K562 (cell line): ENCODE data around the gene OXSR1. TPM values are rescaled to one million over a fixed set of nuclear protein-coding genes. Genes with fewer than 3 reads are reported as not detected.

ENCODE experiments used
- ATAC-seq: fragments of 200-7000 bp; cut with Tn5 transposase; 3 replicates; pipeline ENCODE4 v1.9.1; 2020; ENCODE audit warnings: moderate library complexity
- BruUV-seq: library from RNA; stranded (reverse); fragments of 400-500 nt; replicated peaks from 2 replicates; lab custom pipeline; 2021; lab: Mats Ljungman, UMichigan
- CTCF ChIA-PET: fragments of 300-600 bp; formaldehyde crosslinking; extraction: SDS; loops from one replicate; lab custom pipeline; 2021; ENCODE audit warnings: low intra/inter-chr PET ratio; lab: Yijun Ruan, JAX
- POLR2A ChIA-PET: fragments of 300-600, 350-650 bp; sonication (Branson Sonifier 250); formaldehyde crosslinking; extraction: SDS; loops from one replicate; lab custom pipeline; 2021; ENCODE audit warnings: antibody characterized with exemption, inconsistent platforms; lab: Yijun Ruan, JAX
- DNase-seq, 4 experiments: peaks; one replicate each; pipeline versions ENCODE4 v3.0.0 to v3.0.0-alpha.2; 2011 to 2018; ENCODE audit warnings: low spot score in 3 of 4, mixed read lengths in 3 of 4; ENCODE audit errors: extremely low read depth in 1 of 4
- FAIRE-seq: peaks from 2 replicates; lab custom pipeline; 2011; peaks lifted over from hg19 to GRCh38; lab: Jason Lieb, UNC
- H2AFZ ChIP-seq: 2 replicates; pipeline ENCODE4 v1.6.0; 2011; ENCODE audit warnings: low read depth, low read length, control low read depth, inconsistent platforms
- H3K27ac ChIP-seq: fragments of 200-600 bp; 3 replicates; pipeline ENCODE4 v1.8.0; 2011; ENCODE audit warnings: low read depth, mild to moderate bottlenecking, control low read depth, inconsistent platforms, low read length, moderate library complexity, mixed read lengths; ENCODE audit errors: extremely low read depth
- H3K27me3 ChIP-seq, 2 experiments: fragments of 300-600 bp in 1 of 2; 2 replicates in 1 of 2; 3 replicates in 1 of 2; pipeline versions ENCODE4 v1.6.0 to v1.8.0; 2011; ENCODE audit warnings: inconsistent platforms in 2 of 2, low read length in 2 of 2, mild to moderate bottlenecking in 1 of 2, mixed read lengths in 1 of 2, moderate library complexity in 1 of 2; ENCODE audit not compliant: control insufficient read depth in 2 of 2, insufficient read depth in 2 of 2
- H3K36me3 ChIP-seq: fragments of 300-600 bp; 3 replicates; pipeline ENCODE4 v1.8.0; 2011; ENCODE audit warnings: mild to moderate bottlenecking, low read length, inconsistent platforms; ENCODE audit not compliant: control insufficient read depth, insufficient read depth
- H3K4me1 ChIP-seq, 2 experiments: fragments of 200-600 bp in 1 of 2; replicated peaks in 1 of 2; 2 replicates in 1 of 2; 3 replicates in 1 of 2; pipeline versions ENCODE4 v1.5.1 to v1.8.0; 2011; ENCODE audit warnings: inconsistent platforms in 2 of 2, low read length in 2 of 2, mild to moderate bottlenecking in 1 of 2, mixed read lengths in 1 of 2, moderate library complexity in 1 of 2; ENCODE audit not compliant: control insufficient read depth in 2 of 2, insufficient read depth in 2 of 2
- H3K4me2 ChIP-seq: 2 replicates; pipeline ENCODE4 v1.6.1; 2011; ENCODE audit warnings: low read length, control low read depth, inconsistent platforms, mixed read lengths; ENCODE audit not compliant: insufficient read depth
- H3K4me3 ChIP-seq: fragments of 200-600 bp; sonication (generic), shearing (Covaris generic); 2 replicates; pipeline ENCODE4 v1.5.1; 2016; ENCODE audit warnings: control low read depth, inconsistent platforms
- H3K79me2 ChIP-seq: fragments of 200-600 bp; 3 replicates; pipeline ENCODE4 v1.8.0; 2011; ENCODE audit warnings: low read length, inconsistent platforms; ENCODE audit not compliant: control insufficient read depth, insufficient read depth
- H3K9ac ChIP-seq, 2 experiments: 2 replicates each; pipeline versions ENCODE4 v1.6.0 to v1.6.1; 2011; ENCODE audit warnings: low read depth in 2 of 2, low read length in 2 of 2, control low read depth in 1 of 2, inconsistent platforms in 1 of 2, mild to moderate bottlenecking in 1 of 2, mixed read lengths in 1 of 2; ENCODE audit not compliant: insufficient read depth in 1 of 2
- H3K9me1 ChIP-seq: one replicate; pipeline ENCODE4 v1.6.0; 2011; ENCODE audit warnings: inconsistent platforms, mild to moderate bottlenecking, low read length, moderate library complexity; ENCODE audit not compliant: control insufficient read depth, insufficient read depth
- H3K9me3 ChIP-seq: replicated peaks from 2 replicates; pipeline ENCODE4 v1.5.1; 2011; ENCODE audit warnings: low read depth, low read length, inconsistent platforms; ENCODE audit not compliant: control insufficient read depth, insufficient read depth
- H4K20me1 ChIP-seq: replicated peaks from 2 replicates; pipeline ENCODE4 v1.6.1; 2011; ENCODE audit warnings: low read length, inconsistent platforms, mixed read lengths; ENCODE audit not compliant: control insufficient read depth, insufficient read depth
- ATF3 ChIP-seq, 2 experiments: fragments of 450-650 bp in 1 of 2; sonication (generic) in 1 of 2; formaldehyde crosslinking in 1 of 2; IDR thresholded peaks in 1 of 2; conservative IDR thresholded peaks in 1 of 2; 2 replicates each; pipeline versions ENCODE4 v1.6.1 to v1.8.1; 2016 to 2023; ENCODE audit warnings: mild to moderate bottlenecking in 2 of 2, moderate library complexity in 2 of 2, inconsistent platforms in 1 of 2, missing genetic modification reagents in 1 of 2
- SAFB ChIP-seq: fragments of 200-400 bp; formaldehyde crosslinking; IDR thresholded peaks from 2 replicates; pipeline ENCODE4 v1.6.1; 2017; ENCODE audit warnings: low read depth, low read length, borderline replicate concordance
- TGIF2 ChIP-seq: sonication (generic); formaldehyde crosslinking; IDR thresholded peaks from 2 replicates; pipeline ENCODE4 v1.8.1; 2022; ENCODE audit warnings: mild to moderate bottlenecking, missing genetic modification reagents, moderate library complexity
- ZNF449 ChIP-seq: fragments of 250-450 bp; sonication (Bioruptor Pico); IDR thresholded peaks from 2 replicates; pipeline ENCODE4 v1.8.0; 2022; ENCODE audit warnings: moderate library complexity, mild to moderate bottlenecking, inconsistent platforms
- WGBS: fragments of 100-300 bp; shearing (Covaris generic); methylation state at CpG from one replicate; pipeline ENCODE4 v1.1.6; 2016; ENCODE audit warnings: low coverage, mixed read lengths; ENCODE audit not compliant: insufficient coverage; ENCODE audit errors: missing lambda C conversion rate; 5-methylcytosine and 5-hydroxymethylcytosine counted together
- in situ Hi-C: fragments of 300-500 bp; cut with MboI; formaldehyde crosslinking; loops from 4 replicates; pipeline ENCODE4 v1.15.0; 2018; ENCODE audit warnings: inconsistent platforms, mixed read lengths
- intact Hi-C: fragments of 100-400 bp; cut with micrococcal nuclease; formaldehyde crosslinking; loops from 2 replicates; pipeline ENCODE4 v1.14.2; 2022
- polyA plus RNA-seq, 8 experiments: library from polyadenylated mRNA; depleted of rRNA in 4 of 8; stranded (reverse) in 5 of 8; unstranded in 3 of 8; fragments of >200 nt; fragmentation: Nextera tagmentation in 2 of 8; fragmentation: Illumina TruSeq in 1 of 8; extraction: Ambion mirVana in 2 of 8; extraction: Trizol in 1 of 8; gene quantifications; 2 replicates each; pipeline versions ENCODE4 v1.2.1 to v1.2.3, GENCODE V29; 2011 to 2014; ENCODE audit warnings: inconsistent platforms in 1 of 8, missing spikeins in 1 of 8
- total RNA-seq, 7 experiments: library from RNA; depleted of rRNA in 6 of 7; stranded (reverse); fragments of >200 nt in 6 of 7; fragmentation: Illumina TruSeq in 2 of 7; extraction: Trizol in 2 of 7; gene quantifications; 2 replicates each; pipeline versions ENCODE4 v1.2.1 to v1.2.3, GENCODE V29; 2011 to 2021; ENCODE audit warnings: low replicate concordance in 1 of 7

OXSR1 gene
- total and polyA plus RNA-seq, 9 of the 15 experiments (the other 6 are each of a cell fraction or from before 2014, with no cell fraction given): 15.7 to 87.6 (median 48.7) TPM

- CTCF ChIA-PET: no interaction called here
These were observed 84.9 kb downstream of the OXSR1 start for GRCh38 chr3:38250198-38250597.

More at GRCh38 chr3:38250198-38250597, 84.9 kb downstream of the OXSR1 start:
- 92% methylated on average over 2 of the region's 2 CpGs for WGBS
- Histone ChIP-seq H3K36me3 (peaks cover 94% of the 10 kb centered on the region), H3K9me1 (no peaks in the 10 kb centered on the region), H3K9me3 (no peaks in the 10 kb centered on the region), H3K27ac (no peak overlapping the region), H3K4me1 (no peaks in the 10 kb centered on the region), H4K20me1 (no peaks in the 10 kb centered on the region), H3K9ac (no peak overlapping the region), H3K4me3 (no peak overlapping the region), H2AFZ (no peak overlapping the region), H3K27me3 (no peaks in the 10 kb centered on the region), H3K79me2 (no peaks in the 10 kb centered on the region), H3K4me2 (no peak overlapping the region)
- TF ChIP-seq ATF3 (IDR thresholded peaks at IDR 0.05) (peak; percentile 55), ATF3 (CRISPR knock-in tag; conservative IDR thresholded peaks at IDR 0.05) (no peak), SAFB (no peak), TGIF2 (CRISPR knock-in tag) (no peak), ZNF449 (CRISPR knock-in tag) (no peak)
- ATAC-seq (no peak), FAIRE-seq (no peak), DNase-seq (no peak)
- intact Hi-C loops: loop anchor here (10.0 kb wide), 1 partner anchor 115 kb away; the partner anchor contains the start of genes ACAA1 and MYD88
- no TSS peak for BruUV-seq
- in situ Hi-C loops: no loop called here
- POLR2A ChIA-PET: interaction anchor here (0.6 to 1.1 kb wide), 4 partner anchors 11 to 97 kb away, joined by 3 to 4 read pairs (median 4); partner anchors contain the start of gene XYLB
